Glomerular endothelial cell (primary cell): ENCODE measurements around the gene TPRN. TPM values are rescaled to one million over a fixed set of nuclear protein-coding genes. Genes with fewer than 3 reads are reported as not detected.

Source experiments
- DNase-seq: peaks from one replicate; pipeline ENCODE4 v3.0.0-alpha.2; 2011; ENCODE audit warnings: low read depth, low spot score; ENCODE audit errors: extremely low read depth
- total RNA-seq: library from RNA; depleted of rRNA; stranded (reverse); fragments of >200 nt; gene quantifications from 2 replicates; pipeline ENCODE4 v1.2.3, GENCODE V29; 2015

Gene TPRN
- total RNA-seq, 1 donor from 2014 or later = 10.0 TPM

DNA sequence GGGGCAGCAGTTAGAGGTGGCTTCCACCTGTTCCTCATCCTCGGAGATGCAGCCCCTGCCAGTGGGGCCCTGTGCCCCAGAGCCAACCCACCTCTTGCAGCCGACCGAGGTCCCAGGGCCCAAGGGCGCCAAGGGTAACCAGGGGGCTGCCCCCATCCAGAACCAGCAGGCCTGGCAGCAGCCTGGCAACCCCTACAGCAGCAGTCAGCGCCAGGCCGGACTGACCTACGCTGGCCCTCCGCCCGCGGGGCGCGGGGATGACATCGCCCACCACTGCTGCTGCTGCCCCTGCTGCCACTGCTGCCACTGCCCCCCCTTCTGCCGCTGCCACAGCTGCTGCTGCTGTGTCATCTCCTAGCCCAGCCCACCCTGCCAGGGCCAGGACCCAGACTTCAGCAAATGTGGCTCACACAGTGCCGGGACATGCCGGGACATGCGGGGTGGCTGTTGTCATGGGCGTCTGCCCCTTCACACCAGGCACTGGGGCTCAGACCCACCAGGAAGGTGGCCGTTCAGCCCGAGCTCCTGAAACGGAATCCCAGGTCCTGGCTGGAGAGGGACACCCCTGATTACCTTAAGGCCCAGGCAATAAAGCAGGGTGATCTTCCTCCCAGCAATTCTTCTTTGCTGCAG is 25.3 kb upstream of the TPRN start:
- DNase-seq = no peak

DNA sequence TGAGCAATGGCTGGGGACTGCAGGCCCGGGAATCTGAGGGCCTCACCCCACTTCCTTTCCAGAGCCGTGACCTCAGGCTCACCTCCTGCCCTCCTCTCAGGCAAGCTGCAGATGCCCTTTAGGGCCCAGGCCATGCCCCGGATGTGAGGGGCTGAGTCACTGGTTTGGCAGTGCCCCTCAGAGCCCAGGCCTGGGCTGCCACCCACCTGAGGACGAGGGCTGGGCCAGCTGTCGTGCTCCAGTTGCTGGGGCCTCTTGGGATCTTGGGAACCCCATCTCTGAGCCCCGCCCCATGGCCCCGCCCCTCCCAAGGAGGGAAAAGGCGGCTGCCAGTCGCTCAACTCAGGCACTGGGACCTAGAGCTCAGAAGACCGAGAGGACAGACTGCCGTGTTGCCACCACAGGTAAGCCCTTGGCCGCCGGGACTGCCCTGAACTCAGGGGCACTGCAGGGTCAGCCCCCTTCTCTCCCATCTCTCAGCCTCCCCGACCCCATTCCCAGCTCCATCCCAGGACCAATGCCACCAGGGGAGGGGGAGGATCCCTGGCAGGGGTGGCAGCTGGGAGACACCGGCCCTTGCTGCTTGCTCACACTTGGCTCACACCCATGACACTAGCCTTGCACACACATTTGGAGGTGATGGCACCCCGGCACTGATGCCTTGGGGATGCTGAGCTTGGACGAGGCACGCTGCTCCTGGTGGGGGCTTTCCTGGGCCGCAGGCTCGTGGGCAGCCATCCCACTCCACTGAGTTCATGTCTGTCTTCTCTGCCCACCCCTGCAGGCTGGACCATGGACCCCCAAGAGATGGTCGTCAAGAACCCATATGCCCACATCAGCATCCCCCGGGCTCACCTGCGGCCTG is 24.5 kb upstream of the TPRN start, which contains the start of gene CYSRT1:
CYSRT1 (plus strand) TSS at position 345 of the 865 bp plus-strand sequence; CDS start at position 793, 448 bp downstream.
- DNase-seq = no peak

DNA sequence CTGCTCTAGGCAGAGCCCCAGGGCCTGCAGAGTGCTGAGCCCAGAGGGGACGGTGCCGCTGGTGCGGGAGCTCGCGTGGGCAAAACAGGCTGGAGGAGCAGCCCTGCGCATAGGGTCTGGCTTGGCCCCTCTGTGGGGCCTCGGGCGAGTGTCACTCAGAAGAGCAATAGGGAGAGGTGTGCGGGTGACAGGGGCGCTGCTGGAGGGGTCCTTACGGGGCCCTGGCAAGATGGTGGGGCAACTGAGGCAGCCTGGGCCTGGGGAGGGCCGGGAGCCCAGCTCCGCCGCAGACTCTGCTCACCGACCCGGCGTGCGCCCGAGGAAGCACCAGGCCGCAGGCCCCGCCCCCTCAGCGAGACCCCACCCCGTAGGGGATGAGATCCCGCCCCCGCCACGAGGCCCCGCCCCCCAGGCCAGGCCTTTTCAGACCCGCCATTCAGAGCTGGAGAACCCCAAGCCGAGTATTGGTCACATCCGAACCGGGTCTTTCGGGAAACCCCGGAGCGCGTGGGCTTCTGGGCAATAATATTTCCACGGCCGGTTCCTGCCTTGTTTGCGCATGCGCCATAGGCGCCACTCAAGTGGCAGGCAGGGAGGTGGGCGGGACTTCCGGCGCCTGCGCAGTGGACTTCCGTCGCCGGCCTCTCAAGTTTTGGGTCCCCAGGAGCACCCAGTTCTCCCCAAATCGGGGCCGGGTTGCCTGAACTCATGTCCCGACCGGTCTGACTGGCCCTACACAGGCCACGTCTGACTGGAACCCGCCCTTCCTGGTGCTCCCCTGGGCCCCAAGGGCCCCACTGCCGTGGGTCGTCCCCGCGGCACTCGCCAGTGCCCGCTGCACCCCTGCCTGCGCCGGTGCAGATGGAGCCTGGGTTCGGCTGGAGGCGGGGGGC is 22.8 kb upstream of the TPRN start:
- peak; percentile 91 for DNase-seq

DNA sequence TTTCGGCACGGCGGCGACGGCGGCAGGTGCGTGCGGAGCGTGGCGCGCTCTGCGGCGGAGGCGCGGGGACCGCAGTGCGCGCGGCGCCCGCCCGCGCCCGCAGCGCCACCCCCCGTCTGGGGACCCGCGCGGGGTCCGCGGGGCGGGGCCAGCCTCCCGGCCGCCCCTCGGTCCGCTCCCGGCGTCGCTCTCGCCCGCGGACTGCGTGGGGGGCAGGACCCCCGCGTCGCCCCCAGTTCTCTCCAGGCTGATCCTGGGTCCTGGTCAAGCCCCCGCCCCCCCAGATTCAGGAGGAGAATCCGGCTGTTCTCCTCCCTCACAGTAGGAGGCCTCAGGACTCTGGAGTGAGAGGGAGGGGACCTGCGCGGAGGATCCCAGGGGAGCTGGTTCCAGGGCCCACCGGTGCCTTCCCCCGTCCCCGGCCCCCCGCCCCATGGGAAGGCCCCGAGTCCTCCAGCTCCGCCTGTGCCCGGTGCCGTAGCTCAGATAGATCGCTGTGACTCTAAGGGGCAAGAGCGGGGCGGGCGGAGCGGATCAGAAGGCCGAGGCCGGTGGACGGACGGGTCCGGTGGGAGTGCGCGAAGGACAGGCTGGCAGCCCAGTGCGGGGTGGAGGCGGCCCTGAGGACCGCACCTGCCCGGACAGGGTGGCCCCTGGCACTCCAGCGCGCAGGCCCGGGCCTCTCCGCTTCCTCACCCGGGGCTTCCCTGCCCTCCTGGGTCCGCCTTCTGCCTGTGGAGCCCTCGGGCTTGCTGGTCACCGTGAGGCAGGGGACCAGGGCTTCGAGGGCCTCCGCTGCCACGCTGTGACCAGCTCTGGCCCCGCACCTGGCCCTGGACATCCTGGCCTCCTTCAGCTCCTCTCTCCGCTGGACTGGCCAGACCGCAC is 21.9 kb upstream of the TPRN start, which contains the start of gene RNF208:
RNF208 (minus strand) TSS at position 51 of the 888 bp plus-strand sequence. CDS start 1,028 bp downstream, outside the sequence.
- no peak for DNase-seq

DNA sequence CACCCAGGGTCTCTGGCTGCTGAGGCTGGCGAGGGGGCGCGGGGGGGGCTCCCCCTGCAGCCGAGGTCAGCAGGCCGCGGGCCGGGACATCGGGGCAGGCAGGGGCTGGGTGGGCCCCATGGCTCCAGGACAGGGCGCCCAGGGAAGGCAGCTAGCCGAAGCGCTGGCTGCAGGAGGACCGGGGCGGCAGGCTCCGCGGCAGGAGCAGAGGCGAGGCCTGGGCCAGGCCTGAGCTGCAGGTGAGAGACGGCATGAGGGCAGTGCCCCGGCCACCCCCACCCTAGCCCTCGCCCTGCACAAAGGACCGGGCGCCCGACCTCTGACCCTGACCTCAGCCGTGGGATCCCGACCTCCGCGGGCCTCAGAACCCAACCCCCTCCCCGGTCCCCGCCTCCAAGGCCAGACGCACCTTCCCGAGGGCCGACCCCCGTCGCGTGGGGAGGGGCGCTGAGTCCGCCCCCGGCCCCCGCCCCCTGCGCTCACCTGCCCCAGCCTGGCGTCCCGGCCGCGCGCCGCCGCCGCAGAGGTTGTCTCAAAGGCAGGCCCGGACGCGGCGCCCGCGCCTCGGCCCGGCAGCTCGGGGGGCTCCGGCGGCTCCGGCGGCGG is 21.1 kb upstream of the TPRN start:
- no peak for DNase-seq

DNA sequence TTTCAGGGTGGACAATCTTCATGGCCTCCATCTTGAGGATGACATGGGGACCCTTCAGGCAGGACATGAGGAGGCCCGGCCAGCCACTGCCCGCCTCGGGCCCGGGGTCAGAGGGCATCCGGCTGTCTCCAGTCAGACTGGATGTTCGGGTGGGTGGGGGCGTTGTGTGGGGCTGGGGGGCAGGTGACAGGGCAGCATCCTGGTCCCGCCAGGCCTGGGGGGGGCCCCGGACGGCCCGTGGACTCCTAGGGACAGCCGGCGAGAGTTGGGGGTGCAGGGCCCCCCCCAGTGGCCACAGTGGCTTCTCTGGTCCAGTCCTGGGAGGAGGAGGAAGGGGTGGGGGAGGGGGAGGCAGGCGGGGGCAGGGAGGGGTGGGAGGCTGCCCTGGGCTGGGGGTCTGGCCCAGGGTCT is 20.6 kb upstream of the TPRN start:
- no peak for DNase-seq

DNA sequence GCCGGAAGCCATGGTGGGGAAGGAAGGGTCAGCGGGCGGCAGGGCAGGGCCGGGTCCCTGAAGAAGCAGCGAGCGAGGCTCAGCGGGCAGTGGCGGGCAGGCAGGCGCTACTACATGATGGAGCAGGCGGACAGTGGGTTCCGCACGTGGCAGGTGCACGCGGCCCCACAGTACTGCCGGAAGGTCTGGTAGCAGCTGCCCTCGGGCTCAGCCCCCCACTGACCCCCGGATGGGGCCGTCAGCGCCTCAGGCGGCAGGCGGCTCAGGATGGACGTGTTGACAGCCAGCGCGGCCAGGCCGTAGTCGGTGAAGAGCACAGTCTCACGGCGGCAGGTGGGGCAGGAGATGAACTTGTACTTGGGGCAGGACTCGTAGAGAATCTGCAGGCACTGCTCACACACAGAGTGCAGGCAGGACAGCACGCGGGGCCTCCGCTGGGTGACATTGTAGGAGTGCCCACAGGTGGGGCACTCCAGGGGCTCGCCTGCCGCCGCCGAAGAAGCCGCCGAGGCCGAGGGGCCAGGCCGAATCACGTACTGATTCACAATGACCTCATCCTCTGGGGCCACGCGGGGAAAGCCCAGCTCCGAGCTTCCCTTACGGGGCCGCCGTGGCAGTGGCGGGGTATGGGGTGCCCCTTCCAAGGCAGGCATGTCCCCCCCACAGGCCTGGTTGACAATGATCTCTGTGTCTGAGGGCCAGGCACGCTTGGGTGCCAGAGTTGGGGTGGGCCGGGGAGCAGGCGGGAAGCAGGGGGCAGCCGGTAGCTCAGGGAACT is 20.0 kb upstream of the TPRN start:
- DNase-seq = no peak

DNA sequence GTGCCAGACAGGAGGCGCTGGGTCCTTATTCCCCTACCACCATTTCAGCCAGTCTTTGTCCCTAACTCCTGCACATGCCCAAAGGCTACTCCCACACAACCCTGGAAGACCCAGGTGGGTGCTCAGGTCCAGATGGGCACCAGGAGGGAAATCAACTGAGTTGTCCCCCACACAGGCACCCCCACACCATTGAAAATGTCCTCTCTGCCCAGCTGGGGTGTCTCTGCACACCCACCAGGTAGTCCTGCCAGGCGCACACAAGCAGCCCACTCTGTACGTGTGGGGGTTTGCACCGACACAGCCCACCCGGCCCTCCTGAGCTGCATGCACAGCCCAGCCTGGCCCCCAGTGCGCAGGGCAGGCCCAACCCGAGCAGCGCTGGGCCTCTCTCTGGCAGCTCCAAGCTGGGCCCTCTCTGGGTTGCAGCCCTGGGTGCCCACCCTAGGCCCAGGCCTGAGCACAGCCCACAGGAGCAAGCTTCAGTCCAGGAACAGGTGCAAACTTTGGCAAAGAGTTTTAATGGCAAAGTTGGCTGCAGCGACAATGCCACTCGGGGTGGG is 19.3 kb upstream of the TPRN start:
- no peak for DNase-seq

DNA sequence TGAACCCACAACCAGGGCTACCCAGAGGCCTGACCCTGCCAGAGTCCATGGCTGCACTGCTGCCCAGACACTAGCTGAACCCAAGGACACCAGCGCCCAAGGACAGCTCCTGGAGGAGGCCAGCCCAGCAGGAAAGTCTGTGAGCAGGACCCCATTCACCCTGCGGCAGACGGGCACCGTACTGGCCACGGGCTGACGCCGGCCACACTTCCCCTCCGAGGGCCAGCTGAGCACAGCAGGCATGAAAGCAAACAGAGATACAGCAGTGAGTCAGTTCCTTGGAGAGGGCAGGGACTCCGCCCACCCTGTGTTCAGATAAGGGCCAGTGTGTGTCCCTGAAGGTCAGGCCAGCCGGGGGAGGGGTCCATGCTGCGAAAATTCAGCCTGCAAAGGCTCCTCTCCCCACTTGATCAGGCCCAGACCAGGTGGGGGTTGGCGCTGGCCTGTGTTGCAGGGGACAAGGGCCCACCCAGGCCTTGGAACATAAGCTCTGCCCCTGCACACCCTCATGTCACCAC is 18.3 kb upstream of the TPRN start:
- DNase-seq = no peak

DNA sequence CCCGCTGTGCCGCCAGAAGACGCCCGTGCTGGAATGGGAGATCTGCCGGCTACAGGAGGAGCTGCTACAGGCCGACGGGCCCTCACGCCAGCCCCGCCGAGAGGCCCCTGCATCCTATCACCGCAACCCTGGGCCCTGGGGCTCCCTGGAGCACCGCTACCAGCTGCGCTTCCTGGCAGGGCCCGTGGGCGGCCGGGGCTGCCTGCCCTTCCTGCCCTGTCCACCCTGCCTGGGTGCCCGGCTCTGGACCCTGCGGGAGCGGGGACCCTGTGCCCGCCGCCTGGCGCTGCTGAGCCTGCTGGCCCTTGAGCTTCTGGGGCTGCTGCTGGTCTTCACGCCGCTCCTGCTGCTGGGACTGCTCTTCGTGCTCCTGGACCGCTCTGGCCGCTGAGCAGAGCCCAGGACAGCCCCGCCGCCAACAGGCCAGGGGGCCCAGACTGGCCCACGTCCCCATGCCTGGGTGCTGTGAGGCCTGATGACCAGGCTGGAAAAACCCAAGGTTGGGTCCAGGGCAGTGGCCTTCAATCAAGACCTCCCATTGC is 17.7 kb upstream of the TPRN start:
- DNase-seq = no peak

DNA sequence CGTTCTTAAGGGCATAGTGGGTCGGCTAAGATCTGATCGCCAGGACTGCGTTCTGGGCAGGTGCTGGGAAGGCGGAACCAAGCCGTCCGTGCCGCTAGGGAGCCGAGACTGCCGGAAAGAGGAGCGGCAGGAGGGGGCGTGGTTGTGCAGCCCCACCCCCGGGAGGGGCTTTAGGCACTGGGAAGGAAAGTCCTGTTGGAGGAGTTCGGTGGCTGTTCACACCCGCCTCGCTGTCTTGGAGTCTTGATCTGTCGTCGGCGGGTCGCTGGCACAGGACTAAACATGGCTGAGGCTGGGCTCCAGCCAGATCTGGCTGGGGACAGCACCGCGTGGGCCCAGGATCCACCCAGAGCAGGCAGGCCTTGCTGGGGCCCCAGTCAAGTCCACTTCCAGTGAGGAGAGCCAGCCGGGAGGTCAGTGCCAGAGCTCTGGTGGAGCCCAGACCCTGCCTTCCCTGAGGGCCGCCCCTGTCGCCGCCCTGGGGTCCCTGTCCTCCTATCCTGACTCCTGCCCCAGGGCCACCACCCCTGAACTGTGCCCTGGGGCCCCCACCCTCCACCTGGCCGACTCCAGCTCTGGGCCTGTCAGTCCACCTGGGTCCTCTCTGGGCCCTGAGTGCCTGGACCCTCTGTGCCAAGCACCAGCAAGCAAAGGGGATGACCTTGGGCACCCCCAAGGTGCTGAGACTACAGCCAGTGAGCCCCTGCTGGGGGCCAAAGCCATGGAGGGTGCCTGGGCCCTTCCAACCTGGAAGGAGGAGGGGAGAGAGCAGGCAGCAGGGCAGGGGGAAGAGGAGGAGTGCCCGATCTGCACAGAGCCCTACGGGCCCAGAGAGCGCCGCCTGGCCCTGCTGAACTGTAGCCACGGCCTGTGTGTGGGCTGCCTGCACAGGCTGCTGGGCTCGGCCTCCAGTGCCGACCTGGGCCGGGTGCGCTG is 17.0 kb upstream of the TPRN start:
- no peak for DNase-seq

DNA sequence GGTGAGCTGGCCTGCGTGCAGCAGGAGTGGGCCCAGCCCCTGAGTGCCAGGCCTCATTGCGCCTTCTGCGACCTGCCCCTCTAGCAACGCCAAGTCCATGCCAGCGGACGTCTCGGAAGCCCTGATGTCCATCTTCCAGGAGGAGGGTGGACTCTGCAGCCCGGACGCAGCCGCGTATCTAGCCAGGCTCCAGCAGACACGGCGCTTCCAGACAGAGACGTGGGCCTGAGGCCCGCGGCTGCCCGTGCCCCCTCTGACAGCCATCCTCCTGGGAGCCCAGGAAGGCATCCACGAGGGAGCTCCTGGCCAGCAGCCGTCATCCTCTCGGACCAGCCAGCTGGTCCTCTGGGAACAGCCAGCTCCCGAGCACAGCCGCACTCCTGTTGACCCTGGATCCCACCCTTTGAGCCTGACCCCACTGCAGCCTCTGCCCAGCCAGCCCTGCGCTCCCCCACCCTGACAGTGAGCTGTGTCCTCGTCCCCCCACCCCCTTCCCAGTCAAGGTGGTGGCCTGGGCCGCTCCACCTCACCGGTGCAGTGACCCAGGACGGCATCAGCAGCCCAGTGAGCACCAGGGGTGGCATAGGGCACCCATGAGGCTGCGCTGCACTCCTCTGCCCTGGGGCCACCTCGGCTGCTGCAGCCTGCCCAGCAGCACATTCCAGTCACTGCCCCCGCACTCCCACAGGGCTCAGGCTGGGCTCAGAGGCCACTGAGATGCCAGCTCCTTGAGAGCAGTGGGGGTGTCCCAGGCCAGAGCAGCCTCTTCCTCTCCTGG is 15.8 kb upstream of the TPRN start:
- no peak for DNase-seq

DNA sequence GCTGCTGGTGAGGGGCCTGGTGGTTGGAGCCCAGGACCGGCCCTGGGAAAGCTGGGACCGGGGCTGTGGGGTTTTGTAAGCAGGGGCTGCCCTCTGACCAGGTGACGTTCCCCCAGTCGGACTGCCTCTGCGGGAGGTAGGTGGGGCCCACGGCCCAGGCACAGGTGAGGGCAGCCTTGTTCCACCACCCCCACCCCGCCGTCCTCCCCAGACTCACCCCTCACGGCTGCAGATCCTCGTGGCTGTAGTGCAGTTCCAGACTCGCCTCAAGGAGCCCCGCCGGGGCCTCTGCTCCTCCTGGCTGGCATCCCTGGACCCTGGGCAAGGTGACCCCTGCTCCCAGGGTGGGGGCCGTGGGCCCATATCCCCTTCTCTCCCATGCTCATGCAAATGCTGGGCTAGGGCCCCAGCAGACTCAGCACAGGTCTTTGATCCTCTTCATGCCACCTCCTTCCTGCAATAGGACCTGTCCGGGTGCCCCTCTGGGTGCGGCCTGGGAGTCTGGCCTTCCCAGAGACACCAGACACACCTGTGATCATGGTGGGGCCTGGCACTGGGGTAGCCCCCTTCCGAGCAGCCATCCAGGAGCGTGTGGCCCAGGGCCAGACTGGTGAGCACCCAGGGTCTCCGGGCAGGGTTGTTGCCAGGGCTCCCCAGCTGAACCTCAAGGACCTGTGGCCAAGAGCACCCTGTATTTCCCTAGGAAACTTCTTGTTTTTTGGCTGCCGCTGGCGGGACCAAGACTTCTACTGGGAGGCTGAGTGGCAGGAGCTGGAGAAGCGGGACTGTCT is 14.8 kb upstream of the TPRN start:
- no peak for DNase-seq

DNA sequence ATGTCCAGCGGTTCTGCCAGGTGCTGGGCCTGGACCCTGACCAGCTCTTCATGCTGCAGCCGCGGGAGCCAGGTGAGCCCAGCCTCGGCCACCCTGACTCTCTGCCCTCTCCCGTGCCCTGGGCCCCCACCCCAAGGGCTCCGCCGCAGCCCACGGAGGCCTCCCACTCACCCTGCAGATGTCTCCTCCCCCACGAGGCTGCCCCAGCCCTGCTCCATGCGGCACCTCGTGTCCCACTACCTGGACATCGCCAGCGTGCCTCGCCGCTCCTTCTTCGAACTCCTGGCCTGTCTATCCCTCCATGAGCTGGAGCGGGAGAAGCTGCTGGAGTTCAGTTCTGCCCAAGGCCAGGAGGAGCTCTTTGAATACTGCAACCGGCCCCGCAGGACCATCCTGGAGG is 14.1 kb upstream of the TPRN start:
- DNase-seq = no peak
